Bronchial smooth muscle cell (primary cell): ENCODE measurements around the gene PEX3. TPM values are rescaled to one million over a fixed set of nuclear protein-coding genes. Genes with fewer than 3 reads are reported as not detected.

ENCODE experiments used
- total RNA-seq: library from RNA; depleted of rRNA; stranded (reverse); fragments of >200 nt; gene quantifications from 2 replicates; pipeline ENCODE4 v1.2.1, GENCODE V29; 2014

PEX3 gene, protein sequence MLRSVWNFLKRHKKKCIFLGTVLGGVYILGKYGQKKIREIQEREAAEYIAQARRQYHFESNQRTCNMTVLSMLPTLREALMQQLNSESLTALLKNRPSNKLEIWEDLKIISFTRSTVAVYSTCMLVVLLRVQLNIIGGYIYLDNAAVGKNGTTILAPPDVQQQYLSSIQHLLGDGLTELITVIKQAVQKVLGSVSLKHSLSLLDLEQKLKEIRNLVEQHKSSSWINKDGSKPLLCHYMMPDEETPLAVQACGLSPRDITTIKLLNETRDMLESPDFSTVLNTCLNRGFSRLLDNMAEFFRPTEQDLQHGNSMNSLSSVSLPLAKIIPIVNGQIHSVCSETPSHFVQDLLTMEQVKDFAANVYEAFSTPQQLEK
- 20.8 and 23.3 TPM in 2 replicates for total RNA-seq

DNA sequence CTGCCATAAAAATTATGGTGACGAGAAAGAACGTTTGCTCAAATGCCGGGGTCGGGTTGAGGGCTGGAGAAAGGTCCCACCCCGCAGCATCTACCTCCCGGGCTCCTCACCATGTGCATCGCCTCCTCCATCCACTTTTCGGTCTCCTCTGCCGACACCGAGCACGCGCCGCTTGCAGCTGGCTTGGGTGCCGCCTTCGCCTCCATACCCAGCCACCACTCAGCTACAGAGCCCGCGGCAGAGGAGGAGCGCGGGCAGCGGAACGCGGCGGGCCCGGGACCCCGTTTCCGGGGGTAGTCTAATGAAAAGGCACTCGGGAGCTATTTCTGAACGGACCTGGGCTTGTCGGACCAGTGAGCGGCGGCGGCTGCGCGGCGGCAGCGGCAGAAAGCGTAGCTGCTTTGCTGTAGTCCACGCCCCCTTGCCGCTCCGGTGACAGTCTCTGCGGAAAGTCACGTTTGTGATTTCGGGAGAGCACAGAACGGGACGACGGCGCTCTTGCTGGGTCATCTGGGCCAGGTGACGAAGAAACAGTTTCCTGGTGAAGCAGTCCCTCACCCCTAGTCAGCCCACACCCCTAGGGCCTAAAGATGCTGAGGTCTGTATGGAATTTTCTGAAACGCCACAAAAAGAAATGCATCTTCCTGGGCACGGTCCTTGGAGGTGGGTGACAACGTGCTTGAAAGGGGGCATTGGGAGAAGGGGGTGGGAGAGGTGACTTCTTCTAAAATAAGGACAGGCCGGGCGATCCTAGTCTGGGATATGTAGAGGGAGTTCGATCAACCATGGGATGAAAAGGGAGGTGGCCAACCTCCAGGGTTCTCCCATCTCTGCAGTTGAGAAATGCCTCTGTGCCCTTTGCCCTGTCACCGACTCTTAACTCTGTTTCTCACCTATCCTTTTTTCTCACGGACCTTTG, at the start of gene PEX3, which contains the start of gene ADAT2:
PEX3 (plus strand) TSS at position 353 of the 919 bp plus-strand sequence; CDS start at position 591, 238 bp downstream.
ADAT2 (minus strand) TSS at position 243 of the 919 bp plus-strand sequence; CDS start at position 206, 37 bp downstream.

DNA sequence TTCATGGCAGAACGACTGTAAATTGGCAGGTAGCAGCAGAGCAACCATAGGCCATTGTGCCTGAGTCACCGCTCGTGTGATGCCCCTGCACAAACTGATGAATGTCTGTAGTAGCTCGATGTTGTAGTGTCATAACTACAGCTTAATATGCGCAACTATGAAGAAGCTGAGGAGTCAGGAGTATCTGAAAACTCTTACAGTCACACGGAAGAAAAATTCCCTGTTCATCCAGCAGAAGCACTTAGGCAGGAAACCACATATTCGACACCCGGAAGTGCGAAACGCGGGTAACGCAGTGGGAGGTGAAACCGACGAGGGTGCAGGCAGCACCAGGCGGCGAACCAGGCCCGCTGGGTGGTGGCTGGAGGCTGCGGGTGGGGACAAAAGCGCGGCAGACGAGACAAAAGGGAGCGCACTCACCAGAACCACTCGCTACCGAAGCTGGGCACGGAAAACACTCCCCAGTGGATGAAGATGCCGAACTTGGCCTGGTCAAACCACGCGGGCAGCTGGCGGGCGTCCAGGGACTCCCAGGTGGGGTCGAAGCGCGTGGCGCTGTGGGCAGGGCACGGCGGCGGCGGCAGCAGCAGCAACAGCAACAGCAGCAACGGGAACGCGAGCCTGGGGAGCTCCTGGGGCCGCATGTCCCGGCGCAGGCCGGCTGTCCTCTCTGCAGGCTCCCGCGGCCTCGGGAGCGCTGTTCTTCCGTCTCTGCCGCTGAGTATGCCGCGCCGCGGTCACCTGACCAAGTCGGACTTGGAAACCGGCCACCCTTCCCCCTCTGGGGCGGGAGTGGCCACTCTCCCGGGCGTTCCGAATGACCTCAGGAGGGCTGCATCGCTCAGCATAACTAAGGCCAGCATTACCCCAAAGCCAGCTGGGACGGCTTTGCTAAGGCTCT, 60.6 kb downstream of the PEX3 start, which contains the start of gene FUCA2:
FUCA2 (minus strand) TSS at position 730 of the 901 bp plus-strand sequence; CDS start at position 644, 86 bp downstream.

Other genes with a start within 250 kb of the PEX3 start
- 2.1 and 5.0 TPM in 2 replicates for gene ADAT2, start 110 bp upstream of the PEX3 start, total RNA-seq
- 29.9 and 71.1 TPM in 2 replicates for gene FUCA2, start 60.9 kb downstream of the PEX3 start, total RNA-seq
- gene PHACTR2, start 227.2 kb downstream of the PEX3 start, total RNA-seq, result 13.9 and 23.5 TPM in 2 replicates